DOHH2 (cell line): Measurements from ENCODE around the gene TMEM259.

Source experiments
- H3F3A ChIP-seq: fragments of 200-600 bp; sonication (generic), shearing (Covaris generic); 2 replicates; pipeline ENCODE4 v1.6.0; 2016; ENCODE audit warnings: antibody characterized with exemption, mild to moderate bottlenecking; ENCODE audit not compliant: control insufficient read depth, insufficient read depth
- H3K27ac ChIP-seq: fragments of 200-600 bp; sonication (generic); 2 replicates; pipeline ENCODE4 v1.5.1; 2014; ENCODE audit warnings: low read depth, mild to moderate bottlenecking, low read length, moderate library complexity
- H3K27me3 ChIP-seq: fragments of 200-600 bp; sonication (generic); 2 replicates; pipeline ENCODE4 v1.6.1; 2014; ENCODE audit warnings: mild to moderate bottlenecking, low read length, mixed read lengths; ENCODE audit not compliant: control insufficient read depth
- H3K36me3 ChIP-seq: fragments of 200-600 bp; sonication (generic); 2 replicates; pipeline ENCODE4 v1.6.1; 2014; ENCODE audit warnings: mild to moderate bottlenecking, low read length, moderate library complexity, mixed read lengths; ENCODE audit not compliant: control insufficient read depth
- H3K4me1 ChIP-seq: fragments of 200-600 bp; sonication (generic); 2 replicates; pipeline ENCODE4 v1.6.1; 2014; ENCODE audit warnings: mild to moderate bottlenecking, low read length, mixed read lengths; ENCODE audit not compliant: control insufficient read depth
- H3K4me2 ChIP-seq: fragments of 200-600 bp; sonication (generic); 2 replicates; pipeline ENCODE4 v1.6.0; 2014; ENCODE audit warnings: mild to moderate bottlenecking, low read length, moderate library complexity
- H3K4me3 ChIP-seq: fragments of 200-600 bp; sonication (generic); 2 replicates; pipeline ENCODE4 v1.5.1; 2014; ENCODE audit warnings: mild to moderate bottlenecking, low read length, mixed read lengths
- H3K79me2 ChIP-seq: fragments of 200-600 bp; sonication (generic); 2 replicates; pipeline ENCODE4 v1.6.1; 2014; ENCODE audit warnings: mild to moderate bottlenecking, low read length, mixed read lengths; ENCODE audit not compliant: control insufficient read depth
- H3K9me2 ChIP-seq: fragments of 200-600 bp; sonication (generic); replicated peaks from 2 replicates; pipeline ENCODE4 v1.6.1; 2014; ENCODE audit warnings: mild to moderate bottlenecking, low read length, mixed read lengths; ENCODE audit not compliant: control insufficient read depth
- H3K9me3 ChIP-seq: fragments of 200-600 bp; sonication (generic); 2 replicates; pipeline ENCODE4 v1.6.1; 2014; ENCODE audit warnings: antibody characterized with exemption, low read length, mixed read lengths; ENCODE audit not compliant: control insufficient read depth, insufficient read depth
- H4K20me1 ChIP-seq: fragments of 200-600 bp; sonication (generic); 2 replicates; pipeline ENCODE4 v1.6.0; 2014; ENCODE audit warnings: low read depth, mild to moderate bottlenecking, antibody characterized with exemption, low read length, moderate library complexity; ENCODE audit not compliant: control insufficient read depth, insufficient read depth
- EZH2phosphoT487 ChIP-seq: fragments of 200-600 bp; sonication (generic); IDR thresholded peaks from 2 replicates; pipeline ENCODE4 v1.6.1; 2017; ENCODE audit warnings: borderline replicate concordance, mild to moderate bottlenecking, antibody characterized with exemption, low read length, moderate library complexity, mixed read lengths
- TF ChIP-seq, protein P1 (sequence below): fragments of 200-600 bp; sonication (generic); IDR thresholded peaks from one replicate; pipeline ENCODE4 v1.5.1; 2014; ENCODE audit warnings: antibody characterized with exemption, mild to moderate bottlenecking, low read depth, low read length; ENCODE audit not compliant: poor library complexity, severe bottlenecking

The TMEM259 gene

DNA sequence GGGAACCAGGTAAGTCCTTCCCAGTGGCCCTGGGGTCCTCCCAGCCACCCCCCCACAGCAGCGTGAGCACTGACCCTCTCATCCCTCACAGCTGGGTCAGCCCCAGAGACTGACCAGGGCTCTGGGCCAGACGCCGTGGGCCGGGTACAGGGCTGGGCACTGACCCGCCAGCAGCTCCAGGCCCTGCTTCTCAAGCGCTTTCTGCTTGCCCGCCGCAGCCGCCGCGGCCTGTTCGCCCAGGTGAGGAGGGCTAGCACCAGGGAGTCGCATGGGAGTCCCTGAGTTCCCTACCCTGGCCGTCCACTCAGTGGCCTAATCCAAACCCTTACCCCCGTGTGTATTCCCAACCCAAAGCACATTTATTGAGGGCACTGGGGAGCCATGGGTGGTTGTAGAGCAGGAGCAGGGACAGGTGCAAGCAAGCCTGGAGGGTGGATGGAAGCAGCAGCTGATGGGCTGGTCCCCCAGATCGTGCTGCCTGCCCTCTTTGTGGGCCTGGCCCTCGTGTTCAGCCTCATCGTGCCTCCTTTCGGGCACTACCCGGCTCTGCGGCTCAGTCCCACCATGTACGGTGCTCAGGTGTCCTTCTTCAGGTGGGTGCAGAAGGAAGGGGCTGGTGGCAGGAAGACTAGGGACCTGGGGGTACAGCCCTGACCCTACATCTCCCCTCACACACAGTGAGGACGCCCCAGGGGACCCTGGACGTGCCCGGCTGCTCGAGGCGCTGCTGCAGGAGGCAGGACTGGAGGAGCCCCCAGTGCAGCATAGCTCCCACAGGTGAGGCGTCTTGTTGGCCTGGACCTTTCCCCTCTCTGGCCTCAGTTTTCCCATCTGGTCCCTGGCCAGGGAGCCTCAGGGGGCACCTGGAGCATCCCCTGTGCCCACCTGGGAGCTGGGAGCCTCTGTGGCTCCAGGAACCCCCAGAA lies 33.4 kb upstream of the TMEM259 start:
- H3K36me3 ChIP-seq, result peaks cover 17% of the 10 kb centered on the region
- H3K9me2 ChIP-seq, result no peaks in the 10 kb centered on the region
- peaks cover 10% of the 10 kb centered on the region; the same call in 1 of the 2 replicates for H3K4me1 ChIP-seq
- H3K4me3 ChIP-seq, result no peak overlapping the region
- H3K4me2 ChIP-seq, result no peak overlapping the region
- H3K27me3 ChIP-seq, result no peaks in the 10 kb centered on the region
- no peaks in the 10 kb centered on the region for H3K9me3 ChIP-seq
- TF ChIP-seq, protein P1, sequence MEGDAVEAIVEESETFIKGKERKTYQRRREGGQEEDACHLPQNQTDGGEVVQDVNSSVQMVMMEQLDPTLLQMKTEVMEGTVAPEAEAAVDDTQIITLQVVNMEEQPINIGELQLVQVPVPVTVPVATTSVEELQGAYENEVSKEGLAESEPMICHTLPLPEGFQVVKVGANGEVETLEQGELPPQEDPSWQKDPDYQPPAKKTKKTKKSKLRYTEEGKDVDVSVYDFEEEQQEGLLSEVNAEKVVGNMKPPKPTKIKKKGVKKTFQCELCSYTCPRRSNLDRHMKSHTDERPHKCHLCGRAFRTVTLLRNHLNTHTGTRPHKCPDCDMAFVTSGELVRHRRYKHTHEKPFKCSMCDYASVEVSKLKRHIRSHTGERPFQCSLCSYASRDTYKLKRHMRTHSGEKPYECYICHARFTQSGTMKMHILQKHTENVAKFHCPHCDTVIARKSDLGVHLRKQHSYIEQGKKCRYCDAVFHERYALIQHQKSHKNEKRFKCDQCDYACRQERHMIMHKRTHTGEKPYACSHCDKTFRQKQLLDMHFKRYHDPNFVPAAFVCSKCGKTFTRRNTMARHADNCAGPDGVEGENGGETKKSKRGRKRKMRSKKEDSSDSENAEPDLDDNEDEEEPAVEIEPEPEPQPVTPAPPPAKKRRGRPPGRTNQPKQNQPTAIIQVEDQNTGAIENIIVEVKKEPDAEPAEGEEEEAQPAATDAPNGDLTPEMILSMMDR, result no peak
- TF ChIP-seq EZH2phosphoT487, result no peak
- H4K20me1 ChIP-seq, result no peaks in the 10 kb centered on the region
- no peak overlapping the region for H3K27ac ChIP-seq
- no peaks in the 10 kb centered on the region for H3K79me2 ChIP-seq
- H3F3A ChIP-seq, result no peaks in the 10 kb centered on the region

DNA sequence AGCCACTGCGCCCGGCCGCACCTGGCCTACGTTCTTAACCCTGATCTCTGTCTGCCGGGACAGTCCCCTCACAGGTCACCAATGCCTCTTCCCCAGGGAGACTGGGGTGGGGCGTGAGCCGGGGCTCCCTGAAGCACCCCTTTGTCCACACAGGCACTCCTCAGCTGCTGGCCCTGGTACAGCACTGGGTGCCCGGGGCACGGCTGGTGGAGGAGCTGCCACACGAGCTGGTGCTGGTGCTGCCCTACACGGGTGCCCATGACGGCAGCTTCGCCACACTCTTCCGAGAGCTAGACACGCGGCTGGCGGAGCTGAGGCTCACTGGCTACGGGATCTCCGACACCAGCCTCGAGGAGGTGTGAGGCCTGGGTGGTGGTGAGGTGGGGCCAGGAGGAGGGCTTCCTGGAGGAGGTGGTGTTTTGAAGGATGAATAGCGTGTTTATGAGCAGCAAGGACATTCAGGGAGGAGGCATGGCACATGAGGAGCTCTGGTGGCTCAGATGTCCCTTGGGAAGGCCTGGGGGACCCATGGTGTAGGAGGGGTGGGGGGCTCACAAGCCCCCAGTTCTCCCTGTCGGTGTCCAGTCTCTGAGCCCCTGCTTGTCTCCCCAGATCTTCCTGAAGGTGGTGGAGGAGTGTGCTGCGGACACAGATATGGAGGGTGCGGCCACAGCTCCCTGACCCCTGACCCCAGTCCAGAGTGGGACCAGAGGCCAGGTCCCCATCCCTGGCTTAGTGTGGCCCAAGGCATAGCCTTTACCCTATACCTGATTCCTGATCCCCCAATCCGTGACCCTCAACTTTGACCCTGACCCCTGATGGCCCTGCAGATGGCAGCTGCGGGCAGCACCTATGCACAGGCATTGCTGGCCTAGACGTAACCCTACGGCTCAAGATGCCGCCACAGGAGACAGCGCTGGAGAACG lies 32.5 kb upstream of the TMEM259 start:
- H3K9me2 ChIP-seq, result no peaks in the 10 kb centered on the region
- H4K20me1 ChIP-seq, result no peaks in the 10 kb centered on the region
- no peaks in the 10 kb centered on the region for H3K27me3 ChIP-seq
- peaks cover 17% of the 10 kb centered on the region for H3K36me3 ChIP-seq
- no peak overlapping the region for H3K27ac ChIP-seq
- H3F3A ChIP-seq, result no peaks in the 10 kb centered on the region
- no peak overlapping the region for H3K4me3 ChIP-seq
- TF ChIP-seq EZH2phosphoT487, result no peak
- TF ChIP-seq, protein P1, result no peak
- H3K4me1 ChIP-seq, result peaks cover 10% of the 10 kb centered on the region; the same call in 1 of the 2 replicates
- H3K9me3 ChIP-seq, result no peaks in the 10 kb centered on the region
- no peak overlapping the region for H3K4me2 ChIP-seq
- no peaks in the 10 kb centered on the region for H3K79me2 ChIP-seq

GRCh38 chr19:1052349-1052975 lies 31.5 kb upstream of the TMEM259 start:
- no peak for TF ChIP-seq EZH2phosphoT487
- TF ChIP-seq, protein P1, result no peak
- H3F3A ChIP-seq, result no peaks in the 10 kb centered on the region
- H3K36me3 ChIP-seq, result peaks cover 19% of the 10 kb centered on the region
- no peaks in the 10 kb centered on the region for H3K9me3 ChIP-seq
- no peaks in the 10 kb centered on the region for H3K27me3 ChIP-seq
- H4K20me1 ChIP-seq, result no peaks in the 10 kb centered on the region
- no peaks in the 10 kb centered on the region for H3K9me2 ChIP-seq
- H3K4me2 ChIP-seq, result no peak overlapping the region
- peaks cover 3% of the 10 kb centered on the region; the same call in 1 of the 2 replicates for H3K4me1 ChIP-seq
- no peaks in the 10 kb centered on the region for H3K79me2 ChIP-seq
- no peak overlapping the region for H3K4me3 ChIP-seq
- no peak overlapping the region for H3K27ac ChIP-seq
